ENCODE measurements around the gene PMVK. TPM values are rescaled to one million over a fixed set of nuclear protein-coding genes. Genes with fewer than 3 reads are reported as not detected.

Gene PMVK
- total RNA-seq, 1 experiment from 2014 or later: 13.9 TPM

DNA sequence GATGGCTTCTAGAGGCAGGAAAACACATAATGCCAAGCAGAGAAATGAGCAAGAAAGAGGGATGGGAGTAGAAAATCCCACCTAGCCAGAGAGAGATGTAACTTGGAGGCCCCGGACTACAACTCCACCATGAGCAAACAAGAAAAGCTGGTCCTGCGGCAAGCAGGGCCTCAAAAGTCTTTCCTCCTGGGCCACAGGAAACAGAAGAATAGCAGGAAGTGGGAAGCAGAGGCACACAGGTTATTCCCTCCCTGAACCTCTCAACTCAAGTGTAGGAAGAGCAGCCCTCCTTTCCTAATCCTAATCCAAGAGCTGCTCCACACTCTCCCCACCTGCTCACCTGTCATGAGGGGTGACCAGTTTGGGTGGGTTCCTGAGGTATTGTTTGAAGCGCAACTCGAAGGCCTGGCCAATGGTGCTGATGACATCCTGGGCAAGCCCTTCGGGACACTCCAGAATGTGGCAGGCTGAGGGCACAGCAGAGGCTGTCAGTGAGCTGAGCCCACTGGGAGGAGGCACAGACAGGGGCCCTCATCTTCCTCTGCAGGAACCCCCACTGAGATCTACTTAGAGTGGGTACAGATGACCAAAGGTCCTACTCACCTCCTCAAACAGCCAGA is 30.9 kb upstream of the PMVK start:
- no peak for DNase-seq (ENCODE audit: low spot score)

DNA sequence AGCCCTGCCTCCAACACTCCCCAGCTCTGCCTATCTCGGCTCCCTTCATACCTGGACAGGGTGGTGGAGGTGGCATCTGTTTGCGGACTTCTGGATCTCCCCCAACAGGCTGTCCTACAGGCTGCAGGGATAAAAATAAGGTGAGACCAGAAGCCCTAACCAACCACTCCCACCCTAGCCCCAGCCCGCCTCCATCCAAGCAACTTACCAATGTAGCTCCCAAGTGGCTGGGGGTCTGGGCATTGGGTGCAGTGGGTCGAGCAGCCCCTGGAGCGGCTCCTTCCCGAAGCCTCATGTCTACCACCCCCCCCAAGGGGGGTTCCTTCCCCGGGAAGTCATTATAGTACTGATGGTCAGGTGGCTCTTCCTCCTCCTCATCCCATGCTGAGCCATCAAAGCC is 29.6 kb upstream of the PMVK start:
- DNase-seq (ENCODE audit: low spot score): no peak

DNA sequence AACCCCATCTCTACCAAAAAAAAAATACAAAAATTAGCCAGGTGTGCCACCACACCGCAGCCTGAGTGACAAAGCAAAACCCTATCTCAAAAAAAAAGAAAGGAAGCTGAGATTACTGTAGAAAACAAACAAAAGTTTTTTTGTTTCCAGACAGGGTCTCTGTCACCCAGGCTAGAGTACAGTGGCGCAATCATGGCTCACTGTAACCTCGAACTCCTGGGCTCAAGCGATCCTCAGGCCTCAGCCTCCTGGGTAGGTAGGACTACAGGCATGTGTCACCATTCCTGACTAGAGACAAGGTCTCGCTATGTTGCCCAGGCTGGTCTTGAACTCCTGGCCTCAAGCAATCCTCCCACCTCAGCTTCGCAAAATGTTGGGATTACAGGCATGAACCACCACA is 27.8 kb upstream of the PMVK start:
- no peak for DNase-seq (ENCODE audit: low spot score)

DNA sequence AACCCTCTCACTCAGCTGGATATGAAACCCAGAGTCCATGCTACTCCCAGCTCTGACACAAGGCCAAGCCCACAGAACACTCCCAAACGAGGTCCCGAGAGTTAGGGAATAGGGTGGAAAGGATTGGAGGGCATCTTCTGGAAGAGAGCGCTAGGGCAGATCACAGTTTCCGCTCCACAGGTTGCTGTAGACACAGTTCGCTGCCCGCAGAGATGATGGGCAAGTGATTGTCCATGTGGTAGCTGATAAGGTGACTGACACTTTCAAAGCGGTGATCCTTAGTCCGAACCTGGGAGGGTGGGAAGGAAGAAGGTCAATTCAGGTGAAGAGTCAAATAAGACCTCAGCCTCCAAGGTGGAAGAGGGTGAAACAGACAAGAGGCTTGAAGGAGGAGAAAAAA is 27.1 kb upstream of the PMVK start:
- no peak for DNase-seq (ENCODE audit: low spot score)

DNA sequence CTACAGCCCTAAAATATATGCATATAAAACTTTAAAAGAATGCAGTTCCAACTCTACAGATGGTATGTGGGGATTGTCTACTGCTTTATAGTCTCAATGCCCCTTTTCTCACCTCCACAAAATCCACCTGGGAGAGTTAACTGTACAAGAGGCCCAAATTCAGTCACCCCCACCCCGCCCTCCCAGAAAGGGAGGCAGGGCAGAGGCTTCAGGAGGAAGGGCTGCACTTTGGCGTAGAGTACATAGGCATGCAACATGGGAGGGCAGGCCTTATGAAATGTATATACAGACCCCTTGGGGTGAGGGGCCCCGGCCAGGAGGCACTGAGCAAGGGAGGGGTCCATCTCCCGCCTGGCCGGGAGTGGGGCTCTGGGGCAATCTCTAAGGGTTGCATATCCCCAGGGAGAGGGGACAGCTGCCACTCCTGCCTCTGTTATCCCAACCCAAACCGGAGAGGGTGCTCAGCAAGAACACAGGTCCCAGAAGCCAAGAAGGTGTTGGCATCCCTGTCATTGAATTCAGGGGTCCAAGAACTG is 26.3 kb upstream of the PMVK start:
- DNase-seq (ENCODE audit: low spot score): no peak

DNA sequence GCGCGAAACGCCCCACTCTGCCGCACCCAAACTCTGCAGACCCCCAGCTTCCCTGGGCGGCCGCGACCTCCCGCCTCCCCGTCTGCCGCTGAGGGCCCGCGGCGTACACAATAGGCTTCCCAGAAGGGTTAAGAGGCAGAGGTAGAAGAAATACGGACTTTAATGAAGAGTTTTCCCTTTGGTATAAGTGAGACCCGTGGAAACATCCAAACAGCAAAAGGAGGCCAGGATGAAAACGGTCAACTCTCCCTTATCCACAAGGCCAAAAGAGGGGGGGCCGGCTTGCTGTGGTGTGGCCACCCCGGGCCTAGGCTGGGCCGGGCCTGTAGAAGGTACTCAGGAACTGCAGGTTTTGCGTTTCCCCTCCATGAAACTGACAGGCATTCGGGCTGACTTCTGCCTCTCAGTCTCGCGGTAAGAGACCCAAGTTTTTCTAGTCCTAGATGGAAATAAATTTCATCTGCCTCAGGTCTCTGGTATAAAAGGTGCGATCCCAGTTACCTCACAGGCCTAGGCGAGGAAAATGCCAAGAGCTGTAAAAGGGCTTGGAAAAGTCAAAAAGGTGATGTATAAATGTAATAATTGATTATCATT is 25.7 kb upstream of the PMVK start:
- no peak for DNase-seq (ENCODE audit: low spot score)

DNA sequence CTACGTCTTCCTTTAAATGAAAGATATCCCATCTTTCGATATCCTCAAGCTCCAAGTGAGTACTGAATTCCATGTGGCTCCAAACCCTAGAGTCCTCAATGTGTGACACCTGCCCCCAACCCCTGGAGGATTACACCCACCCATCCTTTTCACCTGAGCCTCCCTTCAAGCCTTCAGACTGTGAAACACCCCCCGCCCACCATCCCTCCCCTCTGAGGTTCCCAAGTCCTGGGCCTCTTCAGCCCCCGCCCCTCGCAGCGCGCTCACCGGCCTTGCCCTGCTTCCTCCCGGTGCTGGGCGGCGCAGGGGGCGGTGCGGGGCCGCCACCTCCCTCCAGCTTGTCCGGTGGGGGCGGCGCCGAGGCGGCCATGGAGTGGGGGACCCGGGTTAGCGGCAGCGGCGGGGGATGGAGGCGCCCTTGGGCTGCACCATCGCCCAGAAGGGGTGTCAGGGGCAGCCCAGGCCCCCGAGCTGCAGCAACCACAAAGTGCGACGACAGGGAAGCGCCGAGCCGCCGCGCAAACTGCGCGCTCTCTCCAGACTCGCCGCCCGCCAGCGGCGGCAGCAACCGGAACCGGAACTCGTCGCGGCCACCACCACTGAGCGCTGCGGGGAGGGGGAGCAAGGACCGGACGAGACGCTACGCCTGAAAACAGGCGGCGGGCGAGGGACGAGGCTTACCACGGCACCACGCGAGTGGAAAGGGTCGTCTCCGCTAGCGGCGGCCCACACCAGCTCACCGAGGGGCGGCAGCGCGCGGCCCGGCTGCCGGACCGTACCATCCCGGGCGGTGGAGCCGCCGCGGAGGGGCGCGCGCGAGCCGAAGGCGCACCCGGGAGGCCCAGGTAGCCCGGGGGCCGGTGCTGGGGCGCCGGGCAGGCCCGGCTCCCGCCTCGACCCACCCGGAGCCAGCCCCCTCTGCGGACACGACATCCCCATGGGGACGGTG is 25.0 kb upstream of the PMVK start, which contains the start of gene PYGO2:
PYGO2 (minus strand) TSS at position 576 of the 949 bp plus-strand sequence; CDS start at position 370, 206 bp downstream.
- peak; percentile 68 for DNase-seq (ENCODE audit: low spot score)

DNA sequence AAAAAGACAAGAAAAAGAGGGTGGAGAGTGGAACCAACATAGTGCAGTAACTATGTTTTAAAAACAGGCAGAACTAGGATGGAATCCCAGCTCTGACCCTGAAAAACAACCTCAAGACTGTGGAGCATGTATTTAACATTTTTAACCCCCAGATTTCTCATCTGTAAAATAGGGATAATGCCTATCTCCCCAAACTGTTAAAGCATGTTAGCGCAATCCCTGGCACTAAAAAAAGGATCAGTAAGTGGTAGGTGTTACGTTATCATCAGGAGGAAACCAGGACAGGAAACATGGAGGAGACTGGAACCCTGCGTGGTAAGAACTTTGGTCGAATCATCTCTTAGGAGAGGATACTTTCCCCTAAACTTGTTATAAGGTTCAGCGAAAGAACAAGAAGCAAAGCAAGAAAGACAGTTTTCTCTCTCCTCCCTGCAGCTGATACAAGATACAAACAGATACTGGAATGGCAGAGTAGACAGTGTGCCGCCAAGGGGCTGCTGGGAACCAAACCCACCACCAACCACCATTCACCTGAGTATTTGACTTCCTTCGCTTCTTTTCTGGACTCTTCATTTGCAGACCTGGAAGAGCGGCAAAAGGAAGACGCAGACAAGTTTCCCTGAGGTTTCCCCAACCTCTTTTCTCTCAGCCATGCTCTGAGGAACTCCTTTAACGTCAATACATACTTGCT is 24.1 kb upstream of the PMVK start:
- no peak for DNase-seq (ENCODE audit: low spot score)

DNA sequence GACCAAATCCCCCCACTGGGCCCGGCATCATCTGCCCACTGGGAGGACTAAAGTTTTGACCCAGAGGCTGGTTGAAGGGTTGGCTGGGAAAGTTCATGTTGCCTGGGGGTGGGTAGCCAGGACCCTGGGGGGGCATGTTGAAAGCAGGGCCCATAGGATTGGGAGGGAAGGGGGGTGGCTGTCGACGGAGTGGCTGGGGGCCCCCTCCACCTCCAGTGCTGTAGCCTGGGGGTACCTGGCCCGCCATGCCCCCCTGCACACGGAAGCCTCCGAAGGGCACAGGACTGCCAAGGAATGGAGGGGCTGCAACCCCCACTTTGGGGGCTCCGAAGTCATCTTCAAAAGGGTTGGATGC is 22.9 kb upstream of the PMVK start:
- DNase-seq (ENCODE audit: low spot score): no peak

DNA sequence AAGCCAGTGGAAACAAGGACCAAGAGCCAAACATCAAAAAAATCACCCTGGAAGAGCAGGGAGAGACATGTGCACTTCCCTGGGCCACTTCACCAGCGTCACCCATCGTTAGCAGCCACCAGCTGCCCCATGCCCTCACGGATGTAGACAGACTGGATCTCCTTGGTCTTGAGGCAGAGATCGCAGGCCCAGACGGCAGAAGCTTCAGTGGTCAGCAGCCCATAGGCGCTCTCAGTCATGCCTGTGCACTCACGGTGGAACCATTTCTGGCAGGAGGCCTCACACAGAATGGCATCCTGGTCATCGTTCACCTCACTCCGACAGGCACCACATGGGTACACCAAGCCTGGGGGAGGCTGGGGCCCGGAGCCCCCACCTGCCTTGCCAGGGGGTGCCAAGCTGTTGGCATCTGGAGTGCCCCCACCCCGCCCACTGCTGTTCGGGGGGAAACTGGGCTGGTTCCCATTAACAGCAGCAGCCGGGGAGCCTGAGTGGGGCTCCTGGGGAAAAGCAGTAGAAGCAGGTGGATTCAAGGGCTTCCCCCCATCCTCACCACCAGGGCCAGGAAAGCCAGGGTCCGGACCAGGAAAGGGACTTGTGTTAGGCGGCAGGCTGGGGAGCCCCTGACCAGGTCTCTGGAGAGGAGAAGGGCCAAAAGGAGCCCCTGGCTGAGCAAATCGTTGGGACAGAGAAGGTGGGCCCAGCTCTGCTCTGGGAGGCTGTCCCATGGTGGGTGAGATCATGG is 22.3 kb upstream of the PMVK start:
- no peak for DNase-seq (ENCODE audit: low spot score)

DNA sequence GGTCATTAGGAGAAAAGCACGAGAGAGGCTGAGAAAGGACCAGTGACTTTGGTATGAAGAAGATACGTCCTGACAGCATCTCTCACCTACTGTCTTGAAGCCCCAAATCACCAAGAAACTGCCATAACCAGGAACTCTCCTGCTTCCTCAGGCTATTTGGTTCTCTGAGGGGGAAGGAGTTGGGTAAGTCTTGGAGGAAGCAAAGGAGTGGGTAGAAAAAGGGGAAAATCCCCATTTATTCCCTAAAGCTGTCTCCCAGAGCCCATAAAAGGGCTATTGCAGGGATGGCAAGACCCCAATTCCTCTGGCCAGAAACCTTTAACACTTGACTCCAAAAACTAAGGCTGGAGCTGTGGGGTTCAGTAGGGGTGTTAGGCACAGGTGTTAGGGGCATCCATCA is 21.5 kb upstream of the PMVK start:
- no peak for DNase-seq (ENCODE audit: low spot score)

DNA sequence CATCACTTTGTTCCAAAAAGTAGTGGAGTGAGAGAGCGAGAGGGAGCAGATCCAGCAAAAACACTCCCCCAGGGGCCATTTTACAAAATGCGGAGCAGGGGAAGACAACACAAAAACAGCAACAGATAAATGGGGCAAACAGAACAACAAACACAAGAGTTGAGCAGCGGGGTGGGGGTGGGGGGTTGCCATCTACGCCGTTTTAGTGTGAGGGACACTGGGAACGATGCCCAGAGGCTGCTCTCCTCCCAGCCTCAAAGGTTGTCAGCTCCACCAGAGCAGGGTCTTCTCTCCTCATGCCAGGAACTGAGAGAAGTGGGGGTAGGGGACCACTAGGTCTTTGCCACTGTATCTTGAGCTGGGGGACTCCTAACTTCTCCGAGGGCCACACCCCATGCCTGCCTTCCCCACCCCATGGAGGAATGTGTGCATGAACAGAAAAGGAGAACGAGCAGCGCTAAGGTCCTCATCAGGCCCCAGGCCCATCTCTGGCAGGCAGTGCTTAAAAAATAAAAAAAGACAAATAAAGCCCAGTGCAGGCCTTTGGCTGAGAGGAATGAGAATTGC is 20.7 kb upstream of the PMVK start:
- DNase-seq (ENCODE audit: low spot score): no peak

DNA sequence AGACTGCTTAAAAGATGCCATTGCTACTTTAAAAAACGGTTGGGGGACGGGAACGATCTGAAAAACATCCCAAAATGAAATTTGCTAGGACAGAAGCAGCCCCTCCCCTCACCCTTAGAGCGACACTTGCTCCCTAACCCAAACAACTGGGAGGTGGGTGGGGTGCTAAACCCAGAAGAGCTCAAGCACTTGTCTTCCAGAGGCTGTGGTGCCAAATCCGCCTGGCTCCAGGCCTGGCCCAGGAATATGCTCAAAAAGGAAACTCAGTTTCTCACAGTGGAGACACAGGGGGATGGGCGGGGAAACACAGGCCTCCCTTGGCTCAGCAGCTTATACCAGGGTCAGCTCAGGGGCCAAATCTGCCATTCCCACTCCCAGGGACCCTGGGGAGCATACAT is 20.0 kb upstream of the PMVK start:
- no peak for DNase-seq (ENCODE audit: low spot score)

DNA sequence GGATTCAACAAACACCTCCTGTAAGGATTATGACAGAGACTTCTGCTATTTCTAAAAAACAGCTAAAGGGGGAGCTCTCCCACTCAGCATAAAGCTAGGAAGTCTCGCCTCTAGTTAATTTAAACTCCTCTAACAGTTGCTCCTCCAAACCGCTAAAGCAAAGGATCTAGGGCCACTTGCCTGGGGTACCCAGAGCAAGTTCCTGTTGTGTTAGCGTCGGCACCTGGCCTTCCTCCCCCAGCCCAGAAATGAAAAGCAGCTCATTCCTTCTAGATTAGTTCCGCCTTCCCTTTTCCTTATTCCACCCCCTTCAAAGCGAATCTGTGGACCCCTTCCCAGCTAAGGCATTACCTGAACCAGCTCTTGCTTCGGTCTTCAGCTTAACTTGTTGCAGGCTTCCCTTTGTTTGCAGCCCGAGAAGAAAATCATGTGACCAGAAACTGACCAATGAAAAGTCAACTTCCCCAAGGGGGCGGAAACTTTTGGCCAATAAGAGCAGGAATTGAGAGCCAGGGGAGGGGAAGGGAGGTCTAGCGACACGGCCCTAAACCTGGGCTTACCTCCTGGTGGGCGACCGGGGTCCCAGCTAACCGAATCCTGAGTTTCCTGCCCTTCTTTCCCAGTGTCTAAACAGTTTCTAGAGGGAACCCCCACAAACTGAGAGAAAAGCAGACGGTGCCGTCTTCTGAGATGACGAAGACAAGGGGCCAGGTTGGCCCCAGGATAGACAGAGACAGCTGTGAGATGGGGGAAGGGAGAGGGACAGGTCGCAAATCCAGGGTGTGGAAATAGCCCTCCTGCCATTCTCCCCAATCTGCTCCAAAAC is 19.4 kb upstream of the PMVK start, which contains the start of gene PBXIP1:
PBXIP1 (minus strand) TSS at position 382 of the 826 bp plus-strand sequence. CDS start 2,378 bp downstream, outside the sequence.
- peak; percentile 89 for DNase-seq (ENCODE audit: low spot score)

DNA sequence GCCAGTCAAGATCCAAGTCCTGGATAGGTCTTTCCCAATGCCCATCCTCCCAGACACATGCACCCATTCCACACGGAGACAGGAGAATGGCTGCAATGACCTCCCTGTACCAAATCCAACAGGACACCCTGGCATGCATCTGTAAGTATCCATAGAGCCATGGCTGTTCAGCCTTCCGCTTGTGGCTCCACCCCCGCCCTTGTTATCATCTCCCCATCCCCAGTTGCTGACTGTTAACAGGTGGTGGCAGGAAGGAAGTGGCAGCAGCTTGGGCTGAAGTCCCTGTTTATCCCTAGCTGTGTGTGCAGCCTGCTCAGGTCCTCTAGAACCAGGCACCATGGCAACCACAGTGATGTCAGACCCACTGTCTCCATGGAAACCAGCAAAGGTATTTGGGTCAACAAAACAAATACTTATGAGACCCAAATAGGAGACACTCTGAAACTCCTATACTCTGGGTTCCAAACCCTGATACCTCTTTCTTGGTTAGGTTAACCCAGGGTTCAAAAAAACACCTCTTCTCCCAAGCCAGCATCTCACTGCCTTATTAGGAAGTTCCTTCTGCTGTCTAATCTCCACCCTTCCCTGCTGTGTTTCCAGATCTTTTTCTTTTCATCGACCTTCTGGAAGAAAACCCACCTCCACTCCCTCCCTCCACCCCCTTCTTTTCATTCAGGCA is 18.7 kb upstream of the PMVK start:
- DNase-seq (ENCODE audit: low spot score): peak; percentile 49

DNA sequence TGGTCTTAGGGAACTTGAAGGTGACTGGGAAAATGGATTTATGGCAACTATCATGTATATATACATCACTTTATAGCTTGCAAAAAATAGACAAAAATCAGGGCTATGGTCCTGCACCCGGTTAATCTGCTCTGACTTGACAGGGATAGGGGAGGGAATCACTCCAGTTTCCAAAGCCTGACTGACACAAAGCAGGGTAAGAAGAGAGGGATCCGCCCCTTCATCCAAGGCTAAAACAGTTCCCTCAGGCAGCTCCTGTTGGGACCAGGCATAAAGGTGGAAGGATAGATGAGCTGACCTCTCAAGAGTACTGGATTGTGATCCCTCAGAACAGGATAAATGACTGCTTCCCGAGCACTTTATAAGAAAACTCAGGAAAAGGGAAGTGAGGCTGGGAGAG is 18.0 kb upstream of the PMVK start:
- DNase-seq (ENCODE audit: low spot score): no peak

DNA sequence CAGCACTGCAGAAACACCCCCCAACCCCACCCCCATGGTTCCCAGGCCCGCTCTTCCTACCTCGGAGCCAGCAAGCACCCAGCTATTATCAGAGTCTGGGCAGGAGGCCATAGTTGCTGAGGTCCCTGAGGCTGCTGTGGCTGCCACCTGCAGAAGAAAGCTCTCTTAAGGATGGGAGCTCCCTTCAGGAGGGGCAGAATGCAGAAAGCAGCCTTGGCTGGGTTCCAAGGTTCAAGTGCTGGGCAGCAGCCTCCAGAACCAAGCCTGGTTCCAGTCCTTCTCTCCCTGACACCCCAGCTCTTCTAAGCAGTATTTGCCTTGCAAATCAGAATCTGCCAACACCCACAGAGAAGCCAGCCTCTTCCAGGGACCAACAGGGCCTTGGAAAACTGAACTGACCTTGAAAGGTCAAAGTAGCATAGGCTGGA is 17.1 kb upstream of the PMVK start:
- DNase-seq (ENCODE audit: low spot score): no peak

DNA sequence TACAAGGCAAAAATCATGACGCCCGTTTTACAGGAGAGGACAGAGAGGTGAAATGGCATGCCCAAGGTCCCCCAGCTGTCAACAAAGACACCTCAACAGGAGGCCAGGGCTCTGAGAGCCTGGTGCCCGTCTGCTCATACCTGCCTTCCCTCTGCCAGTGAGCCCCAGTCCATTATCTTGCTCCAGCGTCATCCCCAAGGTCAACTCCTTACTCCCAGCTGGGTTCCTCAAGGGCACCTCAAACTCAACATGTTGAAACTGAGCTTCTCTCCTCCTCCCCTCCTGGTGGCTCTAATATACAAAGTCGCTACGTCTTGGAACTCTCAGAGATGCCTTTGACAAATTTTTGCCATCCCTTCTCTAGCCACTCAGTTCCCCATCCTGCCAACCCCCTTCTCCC is 16.1 kb upstream of the PMVK start:
- DNase-seq (ENCODE audit: low spot score): no peak

All from A172 (cell line).